ENCODE results near the gene ZNF83. TPM values are rescaled to one million over a fixed set of nuclear protein-coding genes. Genes with fewer than 3 reads are reported as not detected.
"Not testable (repeated sequence)": the region's sequence is repeated elsewhere in the genome, so short reads cannot be mapped to it uniquely, and the experiment has no call there.

The ZNF83 gene
- total RNA-seq, 2 donors from 2014 or later, result 16.6 to 24.4 TPM

- Histone ChIP-seq H3K27ac (peak overlapping the region; percentile 71 to 81), H3K9me3 (no peaks in the 10 kb centered on the region), H3K4me1 (peaks cover 0 to 10% of the 10 kb centered on the region in 2 donors), H3K27me3 (no peaks in the 10 kb centered on the region), H3K4me3 (peak overlapping the region; percentile 62 to 67), H3K36me3 (no peaks in the 10 kb centered on the region)
- no peak for TF ChIP-seq CTCF (IDR thresholded peaks at IDR 0.05)
- no peak for DNase-seq (ENCODE audit: low spot score)
These were observed 37.5 kb downstream of the ZNF83 start for GRCh38 chr19:52600639-52601024.

- TF ChIP-seq CTCF (IDR thresholded peaks at IDR 0.05), result no peak
- H3K4me3 ChIP-seq, result no peak overlapping the region
- no peaks in the 10 kb centered on the region for H3K27me3 ChIP-seq
- H3K4me1 ChIP-seq, result peaks cover 0 to 10% of the 10 kb centered on the region in 2 donors
- H3K36me3 ChIP-seq, result no peaks in the 10 kb centered on the region
- no peaks in the 10 kb centered on the region for H3K9me3 ChIP-seq
- no peak for DNase-seq (ENCODE audit: low spot score)
- H3K27ac ChIP-seq, result no peak overlapping the region
These were observed 38.9 kb downstream of the ZNF83 start for GRCh38 chr19:52599241-52599640.

GRCh38 chr19:52593441-52593840, 44.7 kb downstream of the ZNF83 start:
- not testable (repeated sequence) for H3K27ac ChIP-seq; H3K27me3 ChIP-seq; H3K4me3 ChIP-seq; H3K9me3 ChIP-seq; H3K4me1 ChIP-seq; DNase-seq (ENCODE audit: low spot score)
- peaks cover 13% of the 10 kb centered on the region for H3K36me3 ChIP-seq

- H3K4me3 ChIP-seq, result no peak overlapping the region
- H3K27me3 ChIP-seq, result no peaks in the 10 kb centered on the region
- no peak for TF ChIP-seq CTCF (IDR thresholded peaks at IDR 0.05)
- no peak for DNase-seq (ENCODE audit: low spot score)
- no peak overlapping the region for H3K27ac ChIP-seq
- H3K9me3 ChIP-seq, result no peaks in the 10 kb centered on the region
- H3K36me3 ChIP-seq, result peaks cover 13% of the 10 kb centered on the region
- no peaks in the 10 kb centered on the region for H3K4me1 ChIP-seq
These were observed 45.9 kb downstream of the ZNF83 start for GRCh38 chr19:52592301-52592700.

- no peaks in the 10 kb centered on the region for H3K4me1 ChIP-seq
- no peak for TF ChIP-seq CTCF (IDR thresholded peaks at IDR 0.05)
- H3K27me3 ChIP-seq, result no peaks in the 10 kb centered on the region
- peaks cover 13% of the 10 kb centered on the region for H3K36me3 ChIP-seq
- no peak overlapping the region for H3K4me3 ChIP-seq
- no peak for DNase-seq (ENCODE audit: low spot score)
- no peaks in the 10 kb centered on the region for H3K9me3 ChIP-seq
- no peak overlapping the region for H3K27ac ChIP-seq
These were observed 47.4 kb downstream of the ZNF83 start for GRCh38 chr19:52590728-52591127.

GRCh38 chr19:52585604-52586003, 52.6 kb downstream of the ZNF83 start:
- Histone ChIP-seq H3K4me1 (no peaks in the 10 kb centered on the region), H3K36me3 (peaks cover 45% of the 10 kb centered on the region), H3K27ac (no peak overlapping the region), H3K27me3 (no peaks in the 10 kb centered on the region), H3K9me3 (no peaks in the 10 kb centered on the region), H3K4me3 (no peak overlapping the region)
- no peak for TF ChIP-seq CTCF (IDR thresholded peaks at IDR 0.05)
- no peak for DNase-seq (ENCODE audit: low spot score)

Measured in right atrium auricular region (tissue), 2 donors.